COLO829 (cell line): ENCODE results near the gene IFT122.
"Not testable (repeated sequence)": the region's sequence is repeated elsewhere in the genome, so short reads cannot be mapped to it uniquely, and the experiment has no call there.

Experiments
- DNase-seq: peaks from one replicate; pipeline ENCODE4 v3.0.0; 2012; ENCODE audit warnings: low spot score

Gene IFT122

GRCh38 chr3:129439817-129440617, at the start of gene IFT122, which contains the start of gene MBD4:
Gene IFT122, plus strand, starts transcription at chr3:129440224. Its CDS starts 107 bp downstream, at chr3:129440331.
Gene MBD4, minus strand, starts transcription at chr3:129439948. Its CDS starts 115 bp downstream, at chr3:129439833.
- DNase-seq, result peak; percentile 100

DNA sequence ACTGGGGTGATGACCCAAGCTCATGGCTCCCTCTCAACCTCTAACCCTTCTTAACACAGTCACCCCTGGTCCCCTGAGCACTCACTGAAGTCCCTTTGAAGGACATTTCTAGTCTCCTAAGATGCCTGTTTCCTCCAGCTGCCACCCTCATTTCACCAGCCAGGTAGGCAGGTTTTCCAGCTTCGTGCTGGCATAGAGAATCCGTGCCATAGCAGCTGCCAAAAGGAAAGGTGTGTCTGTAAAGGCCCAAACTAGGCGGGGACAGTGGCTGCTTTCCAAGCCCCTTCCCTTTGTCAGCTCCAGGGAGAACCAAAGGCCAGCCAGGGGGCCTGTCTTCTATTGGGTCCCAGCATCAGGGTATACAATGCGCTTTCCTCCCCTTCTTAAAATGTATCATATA, 48.4 kb upstream of the IFT122 start:
- DNase-seq, result not testable (repeated sequence)

DNA sequence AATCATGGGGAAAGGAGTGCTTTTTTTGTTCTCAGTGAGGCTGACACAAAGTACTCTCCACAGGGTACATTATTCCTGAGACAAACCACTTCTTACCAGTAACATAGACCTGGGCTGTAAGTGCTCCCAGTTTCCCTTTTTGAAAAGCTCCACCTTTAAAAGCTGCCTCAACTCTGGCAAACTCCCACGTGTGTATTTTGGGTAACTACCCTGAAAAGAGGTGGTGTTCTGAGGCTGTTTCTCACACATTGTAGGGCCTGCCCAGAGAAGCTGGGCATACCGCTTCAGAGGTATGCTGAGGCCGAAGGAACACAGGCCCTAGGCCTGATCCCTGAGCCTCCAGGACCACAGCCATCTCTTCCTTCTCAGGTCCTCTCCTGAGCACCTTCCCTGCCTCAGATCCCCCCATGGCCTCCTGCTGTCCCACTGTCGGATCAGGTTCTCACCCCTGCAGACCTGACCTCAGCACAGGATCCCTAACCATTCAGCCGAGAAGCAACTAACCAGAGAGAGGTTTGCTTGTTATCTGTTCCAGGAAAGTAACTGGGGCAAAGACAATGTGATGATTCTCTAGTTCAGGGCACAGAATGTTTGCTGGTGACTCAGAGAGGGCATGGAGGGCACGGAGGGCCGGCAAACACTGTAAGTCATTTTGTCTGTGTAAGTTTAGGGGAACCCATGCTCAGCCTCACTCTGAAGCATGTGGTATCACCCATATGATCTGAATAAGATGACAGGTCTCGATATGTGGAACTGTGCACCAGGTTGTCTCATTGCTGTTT, 47.7 kb upstream of the IFT122 start:
- not testable (repeated sequence) for DNase-seq

DNA sequence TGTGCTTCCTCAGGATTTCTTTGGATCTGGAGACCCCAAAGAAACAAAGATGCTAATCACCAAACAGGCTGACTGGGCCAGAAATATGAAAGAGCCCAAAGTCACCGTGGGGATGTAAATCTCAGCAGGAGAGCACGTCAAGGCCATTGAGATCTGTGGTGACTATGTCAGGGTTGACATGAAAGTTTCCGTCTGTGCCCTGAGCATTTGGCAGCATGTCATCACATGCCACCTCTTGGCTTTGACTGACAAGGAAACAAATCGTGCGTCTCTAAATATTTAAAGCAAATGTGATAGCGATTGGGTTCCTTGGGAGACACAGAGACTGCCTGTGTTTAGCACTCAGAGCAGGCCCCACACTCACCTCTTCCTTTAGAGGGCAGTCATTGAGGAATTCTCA, 46.8 kb upstream of the IFT122 start:
- no peak for DNase-seq

DNA sequence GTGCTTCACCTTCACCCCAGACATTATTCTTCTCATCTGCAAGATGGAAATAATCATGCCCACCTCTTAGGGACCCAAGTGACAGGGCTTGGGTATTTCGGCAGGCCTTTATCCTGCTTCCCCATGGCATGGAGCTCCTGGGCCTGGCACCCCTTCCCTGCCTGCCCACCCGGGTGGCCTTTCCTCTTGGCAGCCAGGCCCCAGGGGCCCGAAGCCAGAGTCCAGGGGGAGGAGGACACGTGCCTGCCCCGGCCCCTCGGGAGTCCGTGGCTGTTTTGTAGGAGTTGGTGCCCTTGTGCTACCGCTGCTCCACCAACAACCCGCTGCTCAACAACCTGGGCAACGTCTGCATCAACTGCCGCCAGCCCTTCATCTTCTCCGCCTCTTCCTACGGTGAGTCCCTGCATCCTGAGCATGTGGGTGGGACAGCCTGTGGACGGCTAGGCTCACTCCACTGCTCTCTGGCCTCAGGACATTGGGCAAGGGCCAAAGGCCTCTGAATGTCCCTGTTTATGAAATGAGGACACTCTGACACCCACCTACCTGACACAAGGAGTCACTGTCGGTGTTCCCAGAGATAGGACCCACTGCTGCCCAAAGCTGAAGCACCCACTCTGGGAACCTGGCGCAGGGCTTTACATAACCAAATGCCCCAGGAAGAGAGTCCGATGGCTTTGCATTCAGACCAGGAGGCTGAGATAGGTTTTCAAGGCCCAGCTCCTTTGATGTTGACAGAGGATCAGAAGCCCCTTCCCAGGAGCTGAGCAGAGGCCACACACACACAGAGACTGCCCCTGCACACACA, 46.1 kb upstream of the IFT122 start:
- not testable (repeated sequence) for DNase-seq

DNA sequence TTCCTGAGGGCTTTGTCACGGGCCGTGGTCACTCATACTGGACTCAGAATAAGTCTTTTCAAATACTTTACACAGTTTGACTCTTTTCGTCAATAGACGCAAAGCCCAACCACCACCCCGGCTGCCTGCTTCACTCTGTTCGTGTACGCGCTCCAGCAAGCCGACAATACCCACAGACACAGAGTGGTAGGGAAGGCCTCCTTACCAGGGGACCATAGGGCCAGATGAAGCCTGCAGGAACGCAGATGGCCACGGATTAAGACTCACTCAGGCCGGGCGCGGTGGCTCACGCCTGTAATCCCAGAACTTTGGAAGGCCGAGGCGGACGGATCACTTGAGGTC, 41.2 kb upstream of the IFT122 start:
- DNase-seq, result no peak

DNA sequence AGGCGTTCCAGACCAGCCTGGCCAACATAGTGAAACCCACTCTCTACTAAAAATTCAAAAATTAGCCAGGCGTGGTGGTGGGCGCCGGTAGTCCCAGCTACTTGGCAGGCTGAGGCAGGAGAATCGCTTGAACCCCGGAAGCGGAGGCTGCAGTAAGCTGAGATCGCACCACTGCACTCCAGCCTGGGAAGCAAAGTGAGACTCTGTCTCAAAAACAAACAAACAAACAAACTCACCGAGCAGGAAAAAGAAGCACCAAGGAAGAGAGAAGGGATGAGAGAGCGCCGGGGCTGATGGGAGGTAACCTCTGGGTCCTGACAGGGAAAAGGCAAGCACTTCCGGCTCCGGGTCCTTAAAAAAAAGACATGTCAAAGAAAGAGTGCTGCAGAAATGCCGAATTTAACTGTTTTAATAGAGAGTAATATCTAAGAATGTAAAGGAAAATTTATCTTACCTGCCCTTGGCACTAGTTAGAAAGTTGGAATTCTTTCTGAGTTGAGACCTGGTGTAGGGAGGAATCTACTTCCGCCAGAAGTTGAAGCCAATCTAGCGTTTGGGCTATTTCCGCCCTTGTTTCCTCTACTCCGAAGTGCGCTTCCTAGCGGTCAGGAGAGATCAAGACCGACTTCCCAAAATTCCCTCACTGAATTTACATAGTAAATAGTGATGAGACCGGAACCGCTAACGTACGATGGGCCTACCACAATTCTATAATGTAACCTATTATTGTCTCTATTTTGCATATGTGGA, 40.7 kb upstream of the IFT122 start:
- peak; percentile 94 for DNase-seq

GRCh38 chr3:129399895-129400357, 40.1 kb upstream of the IFT122 start:
- DNase-seq, result no peak

GRCh38 chr3:129402210-129402609, 37.8 kb upstream of the IFT122 start:
- DNase-seq, result no peak

DNA sequence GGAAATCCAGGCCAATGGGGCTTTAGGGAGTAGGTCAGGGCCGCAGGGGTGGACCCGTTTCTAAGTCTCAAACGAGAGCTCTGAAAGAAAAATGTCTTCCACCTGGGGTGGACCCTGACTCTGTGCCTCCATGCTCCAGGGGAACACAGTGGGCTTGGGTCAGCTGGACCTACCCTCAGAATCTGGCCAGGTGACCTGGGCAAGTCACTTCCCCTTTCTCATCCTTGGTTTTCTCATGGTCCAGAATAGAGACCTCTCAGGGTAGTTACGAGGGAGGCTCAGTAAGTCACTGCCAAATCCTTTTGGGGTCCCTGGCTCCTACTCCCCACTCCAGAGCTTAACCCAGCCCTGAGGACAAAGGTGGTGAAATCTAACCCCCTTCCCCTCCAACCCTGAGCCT, 37.4 kb upstream of the IFT122 start:
- DNase-seq, result no peak

DNA sequence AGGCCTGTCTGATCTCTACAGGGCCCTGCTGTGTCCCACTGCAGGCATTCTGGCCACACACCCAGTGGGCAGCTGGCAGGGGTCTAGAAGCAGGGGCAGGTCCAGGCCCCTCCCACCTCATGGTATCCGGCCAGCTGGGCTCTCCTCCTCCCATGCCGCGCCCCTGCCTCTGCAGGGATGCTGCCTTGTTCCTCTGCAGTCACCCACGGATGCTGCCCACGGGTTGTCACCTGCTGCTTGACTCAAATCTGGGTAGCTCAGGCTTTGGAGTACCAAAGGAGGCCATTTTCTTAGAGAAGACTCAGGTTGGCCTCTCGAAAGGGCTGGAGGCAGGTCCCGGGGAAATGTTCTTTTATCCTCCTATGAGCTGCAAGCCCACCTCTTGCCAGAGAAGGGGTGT, 36.6 kb upstream of the IFT122 start:
- no peak for DNase-seq

GRCh38 chr3:129404130-129404529, 35.9 kb upstream of the IFT122 start:
- DNase-seq, result no peak

- DNase-seq, result no peak
Observed at GRCh38 chr3:129404610-129405009, 35.4 kb upstream of the IFT122 start.

DNA sequence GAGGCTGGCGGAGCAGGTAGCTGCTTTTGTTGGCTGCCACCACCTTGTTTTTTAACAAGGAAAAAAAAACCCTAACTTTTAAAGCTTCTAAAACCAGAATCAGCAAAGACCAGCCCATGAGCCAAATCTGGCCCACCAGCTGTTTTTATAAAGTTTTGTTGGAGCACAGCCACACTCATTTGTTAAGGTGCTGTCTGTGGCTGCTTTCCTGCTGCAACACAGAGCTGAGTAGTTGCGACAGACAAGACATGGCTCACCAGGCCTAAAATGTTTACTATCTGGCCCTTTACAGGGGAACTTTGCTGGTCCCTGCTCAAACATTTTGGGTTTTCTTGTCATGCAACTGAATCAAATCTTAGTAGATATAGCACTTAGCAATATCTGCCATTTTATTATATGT, 30.5 kb upstream of the IFT122 start:
- no peak for DNase-seq

GRCh38 chr3:129410971-129411370, 29.1 kb upstream of the IFT122 start:
- no peak for DNase-seq

DNA sequence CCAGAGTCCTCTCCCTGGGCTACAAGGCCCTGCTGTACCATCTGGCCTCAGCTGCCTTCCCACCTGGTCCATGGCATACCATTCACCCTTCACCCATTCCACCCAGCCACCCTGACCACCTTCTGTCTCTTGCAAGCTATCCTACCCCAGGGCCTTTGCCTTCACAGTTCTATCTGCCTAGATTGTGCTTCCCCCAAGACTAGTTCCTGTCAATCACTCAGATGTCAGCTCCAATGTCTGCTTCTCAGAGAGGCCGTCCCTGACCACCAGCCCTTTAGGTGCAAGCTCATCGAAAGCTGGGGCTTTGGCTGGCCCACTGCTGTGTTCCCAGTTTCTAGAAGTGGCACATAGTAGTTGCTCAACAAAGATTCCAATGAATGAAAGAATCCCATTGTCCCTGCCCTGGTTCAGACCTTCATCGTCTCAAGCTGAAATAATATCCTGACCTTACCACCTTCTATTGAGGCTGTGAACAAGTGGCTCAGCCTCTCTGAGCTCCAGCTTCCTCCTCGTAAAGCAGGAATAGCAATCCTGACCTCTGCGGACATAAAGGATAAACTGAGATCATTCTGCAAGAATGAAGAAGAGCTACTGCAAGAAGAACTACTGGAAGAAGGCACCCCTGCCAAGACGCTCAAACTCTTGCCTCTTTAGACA, 27.4 kb upstream of the IFT122 start:
- DNase-seq, result no peak

DNA sequence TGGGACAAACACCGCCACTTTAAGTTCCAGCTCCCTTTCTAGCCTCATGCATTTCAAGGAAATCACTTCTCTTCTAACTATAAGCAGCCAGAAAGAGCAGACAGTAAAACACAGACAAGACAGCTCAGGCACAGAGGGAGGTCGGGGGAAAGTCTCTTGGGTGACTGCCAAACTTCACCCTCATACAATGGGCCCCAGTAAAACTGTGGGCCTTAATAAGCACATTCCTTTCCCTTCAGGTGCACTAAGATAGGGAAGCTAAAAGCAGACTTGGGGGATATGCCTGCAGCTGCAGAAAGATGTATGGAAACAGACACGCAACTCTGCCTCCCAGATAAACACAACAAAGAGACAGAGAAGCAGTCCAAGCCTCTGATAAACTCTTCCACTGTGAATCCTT, 26.8 kb upstream of the IFT122 start:
- DNase-seq, result not testable (repeated sequence)

GRCh38 chr3:129413687-129414506, 26.1 kb upstream of the IFT122 start:
- peak; percentile 68 for DNase-seq

DNA sequence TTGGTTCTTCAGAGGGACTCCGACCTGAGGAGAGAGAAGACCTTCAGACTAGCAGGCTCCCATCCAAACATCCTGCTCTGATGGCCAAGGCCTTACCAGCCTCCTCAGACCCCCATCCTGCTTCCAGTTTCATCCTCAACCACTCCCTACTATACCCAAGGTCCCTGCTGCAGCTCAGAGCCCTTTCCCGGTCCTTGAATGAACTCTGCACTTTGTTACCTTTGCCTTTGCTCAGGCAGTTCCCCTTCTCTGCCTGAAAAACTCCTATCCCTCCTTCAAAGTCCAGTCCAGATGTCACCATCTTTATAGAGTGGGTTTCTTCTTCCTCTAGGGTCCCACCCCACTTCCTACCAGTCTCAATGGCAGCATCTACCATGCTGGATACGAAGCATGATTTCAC, 24.6 kb upstream of the IFT122 start:
- no peak for DNase-seq

DNA sequence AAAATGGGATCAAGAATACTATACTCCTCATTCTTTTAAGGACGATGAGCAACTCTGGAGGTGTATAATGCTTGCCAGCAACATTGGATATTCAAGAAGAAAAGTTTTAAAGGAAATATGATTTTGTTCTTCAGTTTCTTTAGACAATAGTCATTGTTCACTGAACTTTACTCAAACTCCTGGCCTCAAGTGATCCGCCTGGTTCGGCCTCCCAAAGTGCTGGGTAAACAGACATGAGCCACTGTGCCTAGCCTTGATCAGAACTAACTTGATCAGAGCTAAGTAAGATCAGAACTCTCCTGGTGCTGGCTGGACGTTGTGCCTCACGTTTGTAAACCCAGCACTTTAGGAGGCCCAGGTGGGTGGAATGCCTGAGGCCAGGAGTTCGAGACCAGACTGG, 24.2 kb upstream of the IFT122 start:
- DNase-seq, result no peak
